HG03159 (cell line): Measurements from ENCODE around the gene ACTG1.

Experiments
- ATAC-seq: cut with Tn5 transposase; IDR thresholded peaks from one replicate; pipeline ENCODE4 v1.9.1; 2021; ENCODE audit warnings: mild to moderate bottlenecking, moderate library complexity; ENCODE audit not compliant: unreplicated experiment

The ACTG1 gene

DNA sequence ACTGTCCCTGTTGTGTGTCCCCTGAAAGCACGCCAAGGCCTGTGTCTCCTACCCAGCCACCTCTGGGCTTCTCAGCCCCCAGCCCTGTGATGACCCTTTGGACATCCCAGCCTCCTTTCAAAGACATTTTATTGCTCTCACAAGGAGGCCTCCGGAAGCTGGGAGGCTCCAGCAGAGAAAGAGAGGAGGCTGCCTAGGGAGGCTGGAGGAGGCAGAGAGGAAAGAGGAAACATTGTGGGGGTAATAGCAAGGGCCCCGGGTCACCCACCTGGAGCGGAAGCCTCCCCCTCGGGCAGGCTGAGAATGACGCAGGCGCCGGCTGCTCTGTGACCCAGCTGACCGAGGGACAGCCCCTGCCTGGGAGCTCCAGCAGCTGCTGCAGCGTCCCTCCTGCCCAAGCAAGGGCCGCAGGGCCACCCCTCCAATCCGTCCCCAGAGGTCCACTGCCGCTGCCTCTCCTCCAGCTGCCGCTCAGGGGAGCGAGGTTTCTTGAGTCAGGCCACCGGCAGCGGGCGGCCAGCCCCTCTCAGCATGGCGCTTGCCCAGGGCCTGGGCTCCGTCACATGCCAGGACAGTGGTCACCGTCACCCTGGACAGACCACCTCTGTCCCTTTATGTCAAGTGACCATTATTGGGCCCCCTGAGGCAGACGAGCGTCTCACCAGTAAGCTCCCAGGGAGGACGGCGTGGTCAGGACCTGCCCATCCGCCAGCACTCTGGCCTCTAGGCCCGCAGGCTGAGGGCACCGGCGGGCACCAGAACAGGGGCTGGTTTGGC, 29.3 kb downstream of the ACTG1 start:
- ATAC-seq: no peak

DNA sequence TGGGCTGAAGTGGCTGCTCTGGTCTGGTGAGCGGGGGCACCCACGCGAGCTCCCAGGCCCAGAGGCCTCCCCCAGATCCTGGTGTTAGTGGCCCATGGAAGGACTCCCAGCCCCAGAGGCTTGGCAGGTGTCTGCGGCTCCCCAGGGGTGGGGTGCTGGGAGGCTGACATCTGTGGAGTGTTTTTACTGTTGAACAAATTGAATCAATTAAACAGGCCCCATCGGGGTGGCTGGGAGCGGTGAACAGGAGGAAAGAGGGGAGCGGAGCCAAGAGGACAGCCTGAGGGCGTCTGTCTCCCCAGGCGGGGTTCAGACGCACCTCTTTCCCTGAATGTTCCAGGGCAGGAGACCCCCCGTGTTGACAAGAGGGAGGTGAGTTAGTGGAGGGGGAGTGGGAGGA, 29.9 kb downstream of the ACTG1 start:
- no peak for ATAC-seq

DNA sequence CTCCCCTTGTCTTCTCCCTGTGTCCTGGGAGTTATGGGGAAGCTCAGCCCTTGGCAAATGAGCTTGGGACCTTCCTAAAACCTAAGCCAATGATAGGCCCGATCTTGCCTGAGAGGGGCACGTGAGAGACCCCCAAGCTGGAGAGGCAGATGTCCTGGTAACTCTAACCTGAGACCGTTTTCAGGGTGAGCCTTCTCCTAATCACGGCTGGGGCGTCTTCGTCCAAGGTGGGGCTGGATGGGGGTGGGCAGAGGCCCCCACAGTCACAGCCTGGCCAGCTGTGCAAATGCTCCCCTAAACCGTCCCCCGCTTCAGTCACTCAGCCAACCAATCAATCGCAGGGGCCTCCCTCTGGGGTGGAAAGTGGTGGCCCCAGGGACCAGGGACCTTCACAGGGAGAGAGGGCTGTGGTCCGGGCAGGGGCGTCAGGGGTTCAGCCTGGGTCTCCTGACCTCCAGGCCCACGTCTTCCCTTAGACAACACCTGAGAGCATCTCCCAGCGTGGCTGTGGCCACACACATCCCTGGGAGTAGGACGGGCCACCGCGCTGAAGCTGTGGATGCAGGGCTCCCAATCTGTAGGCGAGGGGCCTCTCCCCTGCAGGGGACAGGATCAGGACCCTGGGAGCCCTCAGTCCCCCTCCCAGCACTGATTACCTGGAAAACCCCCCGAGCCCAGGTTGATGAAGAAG, 30.6 kb downstream of the ACTG1 start:
- ATAC-seq: no peak

DNA sequence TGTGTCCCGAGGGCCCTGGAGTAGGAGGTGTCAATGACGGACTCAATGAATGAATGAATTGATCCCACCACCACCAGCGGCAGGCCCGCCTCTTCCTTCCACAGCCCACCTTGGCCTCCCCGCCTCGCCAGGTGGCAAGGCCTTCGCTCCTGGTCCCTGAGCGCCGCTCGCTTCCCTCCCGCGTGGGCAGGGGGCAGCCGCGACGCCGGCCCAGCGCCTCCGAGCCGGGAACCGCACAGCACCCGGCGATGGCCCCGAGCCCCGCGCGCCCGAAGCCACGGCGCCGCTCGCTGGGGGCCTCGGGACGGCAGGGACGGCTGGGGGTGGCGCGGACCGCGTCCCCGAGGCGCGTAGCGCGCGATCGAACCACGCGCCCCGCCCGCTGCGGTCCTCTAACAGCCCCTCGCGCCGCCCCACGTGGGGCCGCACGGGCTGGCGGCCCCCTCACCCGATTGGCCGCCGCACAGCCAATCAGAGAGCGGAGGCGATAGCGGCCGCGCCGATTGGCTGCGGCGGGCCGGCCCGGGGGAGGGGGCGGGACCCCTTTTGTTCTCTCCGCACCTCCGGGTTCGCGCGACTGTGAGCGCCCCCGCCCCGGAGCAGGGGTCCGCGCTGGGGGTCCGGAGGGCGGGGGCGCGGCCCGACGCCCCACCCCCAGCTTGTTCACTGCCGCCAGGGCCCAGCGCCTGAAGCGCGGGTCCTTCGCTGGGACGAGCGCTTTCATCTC, 31.4 kb downstream of the ACTG1 start:
- no peak for ATAC-seq

DNA sequence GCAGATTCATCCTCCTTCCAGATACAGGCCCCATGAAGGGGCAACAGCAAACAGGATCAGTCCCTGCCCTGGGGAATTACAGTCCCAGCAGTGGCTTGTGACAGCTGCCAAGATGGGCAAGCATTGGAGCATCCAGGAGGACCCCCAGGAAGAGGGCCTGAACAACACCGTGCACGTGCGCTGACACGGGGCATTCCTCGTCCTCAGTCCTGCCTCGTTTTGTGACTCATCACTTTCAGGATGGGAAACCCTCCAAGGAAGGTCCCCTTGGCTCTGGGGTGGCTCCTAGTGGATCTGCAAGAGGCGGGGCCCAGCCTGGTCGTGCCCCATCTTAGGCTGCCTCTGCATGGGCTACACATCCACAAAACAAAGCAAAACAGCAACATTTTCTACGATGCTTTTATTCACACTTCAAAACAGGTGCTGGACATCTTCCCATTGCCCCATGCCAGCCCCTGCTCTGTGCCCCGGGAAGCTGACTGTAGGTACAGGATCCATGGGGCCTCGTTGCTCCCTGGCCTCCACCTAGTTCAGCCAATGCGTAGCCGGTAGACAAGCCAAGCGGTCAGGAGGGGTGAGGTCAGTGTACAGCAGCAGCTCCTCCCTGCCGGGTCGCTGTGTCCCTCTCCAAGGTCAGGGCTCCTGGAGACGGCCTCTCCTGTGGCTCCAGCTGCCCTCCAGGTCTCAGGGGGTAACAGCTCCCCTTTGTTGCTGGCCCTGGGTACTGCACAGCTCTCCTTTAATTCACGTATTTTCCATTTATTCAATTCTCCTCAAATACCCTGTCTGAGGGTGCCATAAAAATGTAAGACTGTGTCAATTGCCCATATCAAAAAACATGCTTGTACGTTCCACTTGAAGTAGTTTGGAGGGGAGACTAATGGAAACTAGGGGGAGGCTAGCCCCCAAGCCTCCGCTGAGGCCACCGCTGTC, 32.2 kb downstream of the ACTG1 start:
- no peak for ATAC-seq

DNA sequence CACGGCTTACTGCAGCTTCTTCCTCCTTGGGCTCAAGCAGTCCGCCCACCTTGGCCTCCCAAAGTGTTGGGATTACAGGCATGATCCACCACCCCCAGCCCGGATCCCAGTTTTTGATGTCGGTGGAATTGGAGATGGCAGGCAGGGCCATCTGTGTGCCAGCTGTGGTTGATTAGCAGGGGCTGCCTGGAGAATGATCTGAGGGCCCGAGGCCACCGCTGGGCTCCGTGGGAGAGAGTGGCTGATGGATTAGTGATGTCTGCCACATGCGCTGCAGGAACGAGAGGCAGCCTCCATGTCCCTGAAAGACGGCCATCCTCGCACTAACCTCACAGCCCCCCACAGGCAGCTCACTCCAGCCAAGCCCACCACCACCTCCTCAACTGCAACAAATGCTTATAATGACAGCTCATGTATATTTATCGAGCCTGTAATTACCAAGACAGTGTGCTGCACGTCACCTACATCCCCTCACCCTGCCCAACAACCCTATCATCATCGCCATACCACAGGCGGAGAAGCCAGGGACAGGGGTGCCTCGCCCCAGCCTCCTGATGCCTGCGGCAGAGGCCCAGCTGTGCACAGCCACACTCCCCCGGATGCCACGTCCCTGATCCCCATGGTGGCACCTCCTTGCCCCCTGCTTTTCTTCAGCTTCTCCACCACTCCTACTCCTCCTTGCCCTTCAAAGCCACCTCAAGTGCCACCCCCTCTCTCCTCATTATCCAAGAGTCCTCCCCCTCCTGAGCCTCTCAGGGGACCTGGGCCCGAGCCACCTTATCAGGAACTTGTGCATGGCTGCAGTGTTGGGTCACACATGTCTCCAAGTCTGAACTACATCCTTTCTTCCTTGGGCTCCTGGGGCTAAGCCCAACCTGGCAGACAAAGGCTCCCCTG, 33.2 kb downstream of the ACTG1 start:
- no peak for ATAC-seq

DNA sequence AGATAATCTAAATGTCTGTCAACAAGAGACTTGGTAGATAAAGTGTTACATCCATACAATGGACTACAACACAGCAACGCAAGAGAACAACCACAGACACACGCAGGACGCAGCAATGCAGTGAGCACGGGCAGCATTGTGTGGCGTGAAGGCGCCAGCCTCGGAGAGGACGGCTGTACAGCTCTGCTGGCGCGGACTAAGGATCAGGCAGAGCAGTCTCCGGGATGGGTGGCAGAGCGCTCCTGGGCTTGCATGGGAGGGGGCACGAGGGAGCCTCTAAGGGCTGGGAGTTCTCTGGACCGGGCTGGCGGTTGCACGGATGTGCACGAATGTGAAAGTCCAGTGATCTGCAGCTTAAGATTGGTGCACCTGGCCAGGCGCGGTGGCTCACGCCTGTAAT, 34.5 kb downstream of the ACTG1 start:
- ATAC-seq: no peak

DNA sequence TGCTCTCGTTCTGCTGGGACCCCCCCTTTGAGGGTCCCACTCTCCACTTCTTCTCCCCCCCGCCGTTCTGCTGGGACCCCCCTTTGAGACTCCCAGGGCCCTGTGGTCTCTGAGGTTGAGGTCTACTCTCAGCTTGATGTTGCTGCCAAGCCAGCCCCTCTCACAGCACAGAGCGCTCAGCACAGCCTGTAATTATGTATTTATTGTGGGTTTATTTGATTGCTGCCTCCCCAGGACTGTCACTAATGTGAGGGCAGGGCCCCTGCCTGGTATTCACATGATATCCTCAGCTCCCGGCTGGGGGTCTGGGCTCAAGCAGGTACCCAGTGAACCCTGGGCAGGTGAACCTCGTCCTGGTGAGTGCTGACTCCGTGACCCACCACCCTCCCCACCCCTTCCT, 35.4 kb downstream of the ACTG1 start:
- no peak for ATAC-seq

DNA sequence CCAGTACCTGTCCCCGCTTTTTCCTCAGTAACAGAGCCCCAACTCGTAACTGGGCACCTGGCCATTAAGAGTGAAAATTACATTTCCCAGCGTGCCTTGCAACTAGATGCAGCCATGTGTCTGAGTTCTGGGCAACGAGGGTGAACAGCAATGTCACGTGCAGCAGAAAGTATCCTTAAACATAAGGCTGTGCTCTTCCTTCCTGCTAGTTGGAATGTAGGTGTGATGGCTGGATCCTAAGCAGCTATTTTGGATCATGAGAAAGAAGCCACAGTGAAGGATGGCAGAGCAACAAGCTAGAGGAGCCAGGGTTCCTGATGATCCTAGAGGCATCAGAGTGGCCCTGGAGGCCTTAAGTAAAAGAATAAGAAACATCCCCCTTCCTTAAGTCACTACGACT, 36.0 kb downstream of the ACTG1 start:
- no peak for ATAC-seq

DNA sequence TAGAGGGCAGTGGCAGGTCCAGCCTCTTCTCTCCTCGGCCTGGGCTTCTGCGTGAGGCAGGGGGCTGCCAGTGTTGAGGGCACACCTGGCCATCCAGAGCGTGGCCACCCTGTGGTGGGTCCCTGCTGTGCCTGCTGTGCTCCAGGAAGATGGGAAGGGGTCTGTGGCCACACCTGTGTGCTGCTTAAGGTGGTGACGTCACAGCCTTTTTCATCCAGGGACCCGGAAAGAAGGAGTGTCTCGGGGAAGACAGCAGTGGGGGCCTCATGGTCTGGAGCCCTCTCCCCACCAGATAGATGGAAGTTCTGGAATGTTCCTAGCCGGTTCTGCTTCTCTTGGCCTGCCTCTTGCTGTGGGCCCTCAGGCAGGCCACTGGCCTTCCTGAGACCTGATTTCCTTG, 36.5 kb downstream of the ACTG1 start:
- no peak for ATAC-seq

DNA sequence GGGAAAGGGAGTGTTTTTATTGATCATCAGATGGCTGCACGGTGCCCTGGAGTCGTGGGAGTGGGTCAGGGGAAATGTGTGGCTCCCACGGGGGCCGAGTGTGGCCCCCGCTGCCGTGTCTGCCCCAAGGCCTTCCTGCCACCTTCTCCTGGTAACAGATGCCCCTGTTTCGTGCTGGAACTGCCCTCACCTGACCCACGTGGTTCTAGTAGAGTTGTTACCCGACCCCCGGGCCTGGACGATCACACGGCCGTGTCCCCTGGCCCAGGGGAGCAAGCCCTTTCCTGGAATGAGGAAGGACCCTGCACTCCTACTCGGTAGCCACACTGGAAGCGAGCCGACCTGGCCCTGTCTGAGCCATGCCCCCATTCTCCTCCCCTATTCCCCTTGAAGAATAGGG, 37.6 kb downstream of the ACTG1 start:
- no peak for ATAC-seq

DNA sequence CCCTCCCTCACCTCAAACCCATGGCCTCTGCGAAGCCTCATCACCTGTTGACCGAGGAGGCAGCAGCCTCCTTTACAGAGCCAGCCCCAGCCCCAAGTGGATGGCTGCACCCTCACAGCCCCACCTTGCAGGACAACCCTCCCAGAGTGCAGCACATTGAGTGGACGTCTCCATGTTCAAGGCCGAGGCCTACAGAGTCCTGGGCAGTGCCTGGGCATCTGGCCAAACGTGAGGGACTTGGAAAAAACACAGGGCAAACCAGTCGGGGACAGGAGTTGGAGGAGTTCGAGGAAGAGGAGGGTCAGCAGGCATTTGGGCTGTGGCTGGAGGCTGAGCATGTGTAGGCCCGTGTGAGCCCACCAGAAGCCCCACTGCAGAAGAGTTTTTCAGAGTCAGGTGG, 39.6 kb downstream of the ACTG1 start:
- no peak for ATAC-seq

DNA sequence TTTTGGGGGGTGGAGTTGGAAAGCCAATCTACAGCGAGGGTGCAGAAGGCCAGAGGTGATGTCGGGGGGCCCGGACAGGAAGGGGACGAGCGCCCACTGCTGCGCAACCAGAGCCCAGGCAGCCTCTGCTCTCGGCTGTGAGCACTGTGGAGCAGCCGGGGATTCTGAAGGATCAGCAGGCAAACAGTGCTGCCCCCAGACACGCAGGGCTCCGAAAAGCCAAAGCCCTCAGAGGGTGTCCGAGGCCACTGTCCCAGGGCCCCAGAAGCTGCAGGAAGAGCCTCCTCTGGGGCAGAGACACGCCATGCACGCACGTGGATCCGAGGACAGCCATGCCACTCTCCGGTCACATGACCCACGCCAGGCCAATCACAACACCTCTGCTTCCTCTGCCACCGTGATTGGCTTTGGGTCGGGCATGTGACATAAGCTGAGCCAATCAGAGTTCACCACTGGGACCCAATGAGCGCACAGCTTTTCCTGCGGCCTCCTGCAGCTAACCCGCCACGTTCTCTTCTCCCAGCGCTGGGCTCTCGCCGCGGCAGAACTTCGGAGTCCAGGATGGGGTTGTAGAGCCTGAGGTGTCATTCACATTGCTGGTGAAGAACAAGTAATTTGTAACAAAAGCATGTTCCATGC, 40.7 kb downstream of the ACTG1 start:
- no peak for ATAC-seq

DNA sequence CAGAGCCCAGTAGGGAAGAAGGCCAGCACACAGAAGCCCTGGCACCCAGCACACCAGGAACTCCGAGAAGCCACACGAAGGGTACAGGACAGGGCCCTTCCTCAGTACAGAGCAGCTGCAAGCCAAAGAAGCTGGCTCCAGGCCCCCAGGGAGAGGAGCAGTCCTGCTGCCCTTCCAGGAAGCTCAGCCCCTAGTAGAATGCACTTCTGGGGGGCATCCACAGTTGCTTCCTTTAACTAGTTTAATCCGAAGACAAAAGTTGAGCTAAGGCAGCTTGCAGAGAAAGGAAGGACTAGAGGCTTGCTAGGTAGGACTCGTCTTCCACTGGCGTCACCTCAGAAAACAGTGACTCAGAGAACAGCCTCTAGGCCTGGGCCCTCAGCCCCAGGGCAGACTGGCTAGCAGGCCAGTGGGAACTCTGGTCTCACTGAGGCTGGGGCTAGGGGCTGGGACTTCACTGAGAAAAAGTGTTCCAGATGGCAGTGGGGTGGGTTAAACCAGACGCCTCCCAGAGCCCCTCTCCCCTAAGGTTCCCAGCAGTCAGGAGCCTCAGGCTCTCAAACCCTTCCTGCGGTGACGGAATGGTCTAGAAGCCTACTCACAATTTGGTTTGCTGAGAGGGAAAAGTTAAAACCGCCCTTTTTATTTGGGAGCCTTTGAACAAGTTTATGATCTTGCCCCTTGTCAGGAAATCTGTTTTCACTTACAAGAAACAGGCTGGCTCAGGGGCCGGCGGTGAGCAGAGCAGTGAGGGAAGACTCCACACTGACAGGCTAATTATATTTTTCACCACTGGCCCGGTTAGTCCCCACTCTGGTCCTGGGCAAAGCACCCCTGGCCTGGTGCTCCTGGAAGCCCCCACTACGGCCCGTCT, 41.4 kb downstream of the ACTG1 start:
- no peak for ATAC-seq

DNA sequence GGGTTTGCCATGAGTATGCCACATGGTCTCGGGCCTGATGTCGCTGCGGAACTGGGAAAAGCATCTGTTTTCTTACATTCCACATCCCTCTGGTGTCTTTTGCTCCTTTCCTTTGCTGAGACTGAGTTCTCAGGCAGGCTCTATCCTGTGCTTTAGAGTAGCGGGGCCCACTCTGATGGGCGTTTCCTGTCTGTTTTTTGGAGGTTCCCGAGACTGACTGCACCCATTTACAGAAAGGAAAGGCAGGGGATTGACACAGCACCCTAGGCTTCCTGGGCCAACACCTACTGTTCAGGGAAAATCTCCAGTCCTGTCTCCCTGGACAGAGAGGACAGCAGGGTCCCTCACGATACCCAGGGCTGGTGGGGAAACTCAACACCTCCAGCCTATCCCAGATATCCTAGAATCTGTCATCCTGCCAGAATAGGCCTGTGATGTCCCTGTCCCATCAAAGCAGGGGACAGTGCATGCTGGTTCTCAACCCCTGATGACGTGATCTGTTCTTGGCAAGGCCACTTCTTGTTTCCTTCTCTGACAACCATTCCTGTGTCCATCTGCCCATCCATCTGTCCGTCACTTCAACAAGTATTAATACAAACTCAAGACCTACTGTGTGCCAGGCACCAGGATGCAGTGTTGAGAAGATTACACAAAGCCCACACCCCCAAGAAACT, 42.2 kb downstream of the ACTG1 start:
- no peak for ATAC-seq

DNA sequence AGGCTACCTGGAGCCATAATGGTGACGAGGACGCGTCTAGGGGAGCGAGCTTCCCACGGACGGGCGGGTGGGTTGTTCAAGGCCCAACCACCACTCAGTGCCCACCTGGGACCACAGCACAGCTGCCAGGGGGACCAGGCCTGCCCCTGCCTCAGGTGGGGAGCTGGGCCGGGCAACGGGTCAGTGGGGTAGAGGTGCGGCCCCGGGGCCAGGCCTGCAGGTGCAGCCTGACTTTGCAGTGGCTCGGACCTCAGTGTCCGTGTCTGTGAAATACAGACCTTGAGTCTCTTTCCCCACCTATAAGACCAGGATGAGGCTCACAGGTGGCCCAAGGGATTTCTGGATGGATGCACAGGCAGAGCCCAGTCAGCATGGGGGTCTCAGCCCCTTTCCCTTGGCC, 43.3 kb downstream of the ACTG1 start:
- ATAC-seq: no peak

DNA sequence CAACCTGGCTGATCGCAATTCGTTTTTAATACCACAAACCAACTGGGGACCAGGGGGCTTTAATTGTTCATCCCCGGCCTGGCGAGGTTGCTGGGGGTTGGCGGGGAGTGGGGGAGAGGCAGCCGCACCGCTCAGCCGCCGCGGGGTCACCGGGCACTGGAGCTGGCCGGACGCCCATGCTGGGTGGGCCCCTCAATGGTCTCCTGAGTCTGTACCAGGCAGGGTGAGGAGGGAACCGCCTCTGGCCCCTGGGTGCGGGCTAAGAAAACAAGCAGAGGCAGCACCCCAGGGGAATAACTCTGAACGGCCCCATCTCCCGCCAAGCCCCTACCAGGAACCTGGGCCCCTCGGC, 43.9 kb downstream of the ACTG1 start:
- ATAC-seq: no peak
